ENCODE results near the gene N4BP2L2. TPM values are rescaled to one million over a fixed set of nuclear protein-coding genes. Genes with fewer than 3 reads are reported as not detected.

Gene N4BP2L2
- total and polyA plus RNA-seq, 9 of the 15 experiments (the other 6 are each of a cell fraction or from before 2014, with no cell fraction given) = 33.9 to 76.4 (median 48.7) TPM

- TF ChIP-seq CHD7 (IDR thresholded peaks at IDR 0.05; ENCODE audit: low read depth, low read length) (no peak), ZNF740 (CRISPR knock-in tag; IDR thresholded peaks at IDR 0.05) (no peak), ZNF740 (tag; IDR thresholded peaks at IDR 0.05) (no peak), JUND (IDR thresholded peaks at IDR 0.05; ENCODE audit: borderline replicate concordance, low read depth, low read length) (no peak), JUND (tag; IDR thresholded peaks at IDR 0.05; ENCODE audit: borderline replicate concordance, low read depth, low read length) (no peak), ZC3H4 (CRISPR knock-in tag; IDR thresholded peaks at IDR 0.05; ENCODE audit: borderline replicate concordance) (no peak)
These were observed 83.6 kb downstream of the N4BP2L2 start (continued) for GRCh38 chr13:32454886-32455593.
